ENCODE results near the gene CDKN1C. TPM values are rescaled to one million over a fixed set of nuclear protein-coding genes. Genes with fewer than 3 reads are reported as not detected.

Gene CDKN1C
- total and polyA plus RNA-seq, 2 of the 8 experiments (the other 6 are each of a cell fraction or from before 2014, with no cell fraction given), result 12.8 to 14.1 TPM

DNA sequence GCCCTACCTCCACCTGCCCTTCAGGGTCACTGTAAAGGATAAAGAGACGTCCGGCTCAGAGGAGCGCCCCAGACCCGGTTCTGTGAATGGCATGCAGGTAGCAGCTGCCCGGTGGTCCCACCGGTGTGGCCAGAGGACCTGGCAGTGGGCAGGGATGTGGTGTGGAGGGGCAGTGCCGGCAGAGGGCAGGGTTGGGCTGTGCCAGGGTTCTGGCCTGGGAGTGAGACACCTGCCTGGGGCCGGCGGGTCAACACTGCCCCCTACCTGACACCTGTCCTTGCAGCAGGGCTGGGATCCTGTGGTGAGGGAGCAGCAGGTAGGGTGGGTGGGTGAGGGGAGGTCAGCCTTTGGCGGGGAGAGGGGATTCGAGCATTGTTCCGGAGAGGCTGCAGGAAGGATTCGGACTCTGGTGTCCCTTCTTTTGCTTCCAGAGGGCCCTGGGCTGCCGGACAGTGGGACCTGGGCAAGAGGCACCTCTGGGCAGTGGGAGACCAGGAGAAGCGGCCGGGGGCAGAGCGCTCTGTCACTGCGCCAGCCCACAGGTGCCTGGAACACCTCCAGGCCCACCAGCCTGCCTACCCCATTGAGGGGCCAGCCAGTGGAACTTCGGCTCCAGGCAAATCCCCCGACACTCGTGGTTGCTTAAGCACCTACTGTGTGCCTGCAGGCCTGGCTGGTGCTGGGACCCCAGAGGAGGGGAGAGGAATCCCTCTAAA is 45.3 kb upstream of the CDKN1C start (continued):
- TF ChIP-seq, protein P1, sequence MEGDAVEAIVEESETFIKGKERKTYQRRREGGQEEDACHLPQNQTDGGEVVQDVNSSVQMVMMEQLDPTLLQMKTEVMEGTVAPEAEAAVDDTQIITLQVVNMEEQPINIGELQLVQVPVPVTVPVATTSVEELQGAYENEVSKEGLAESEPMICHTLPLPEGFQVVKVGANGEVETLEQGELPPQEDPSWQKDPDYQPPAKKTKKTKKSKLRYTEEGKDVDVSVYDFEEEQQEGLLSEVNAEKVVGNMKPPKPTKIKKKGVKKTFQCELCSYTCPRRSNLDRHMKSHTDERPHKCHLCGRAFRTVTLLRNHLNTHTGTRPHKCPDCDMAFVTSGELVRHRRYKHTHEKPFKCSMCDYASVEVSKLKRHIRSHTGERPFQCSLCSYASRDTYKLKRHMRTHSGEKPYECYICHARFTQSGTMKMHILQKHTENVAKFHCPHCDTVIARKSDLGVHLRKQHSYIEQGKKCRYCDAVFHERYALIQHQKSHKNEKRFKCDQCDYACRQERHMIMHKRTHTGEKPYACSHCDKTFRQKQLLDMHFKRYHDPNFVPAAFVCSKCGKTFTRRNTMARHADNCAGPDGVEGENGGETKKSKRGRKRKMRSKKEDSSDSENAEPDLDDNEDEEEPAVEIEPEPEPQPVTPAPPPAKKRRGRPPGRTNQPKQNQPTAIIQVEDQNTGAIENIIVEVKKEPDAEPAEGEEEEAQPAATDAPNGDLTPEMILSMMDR (IDR thresholded peaks at IDR 0.05; ENCODE audit: control extremely low read depth in 1 of 3, insufficient read depth in 1 of 3, low read depth in 1 of 3, low read length in 3 of 3), result peak in 2 of 3 experiments; percentile 96 to 100; a peak in 3 of 4 replicates
- TF ChIP-seq EP300 (IDR thresholded peaks at IDR 0.05; ENCODE audit: borderline replicate concordance in 1 of 2, low read depth in 2 of 2, low read length in 2 of 2) (peak in 1 of 2 experiments; percentile 60; a peak in 1 of 3 replicates), KDM5A (IDR thresholded peaks at IDR 0.05; ENCODE audit: low read length) (no peak), YY1 (IDR thresholded peaks at IDR 0.05; ENCODE audit: low read depth, low read length) (peak; percentile 81; the same call in 1 of the 2 replicates), GABPA (IDR thresholded peaks at IDR 0.05; ENCODE audit: borderline replicate concordance, insufficient read depth, low read length) (0 out of 2 replicates have a peak, but pooled peaks have one; percentile 27)
- TF ChIP-seq, protein P2, sequence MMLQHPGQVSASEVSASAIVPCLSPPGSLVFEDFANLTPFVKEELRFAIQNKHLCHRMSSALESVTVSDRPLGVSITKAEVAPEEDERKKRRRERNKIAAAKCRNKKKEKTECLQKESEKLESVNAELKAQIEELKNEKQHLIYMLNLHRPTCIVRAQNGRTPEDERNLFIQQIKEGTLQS (IDR thresholded peaks at IDR 0.05; ENCODE audit: insufficient read depth, low read depth, low read length), result 0 out of 2 replicates have a peak, but pooled peaks have one; percentile 48
- TF ChIP-seq, protein P3, sequence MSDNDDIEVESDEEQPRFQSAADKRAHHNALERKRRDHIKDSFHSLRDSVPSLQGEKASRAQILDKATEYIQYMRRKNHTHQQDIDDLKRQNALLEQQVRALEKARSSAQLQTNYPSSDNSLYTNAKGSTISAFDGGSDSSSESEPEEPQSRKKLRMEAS (IDR thresholded peaks at IDR 0.05), result peak; percentile 78

Measured in H1 (cell line).